Measurements from ENCODE around the gene ELK4.

Gene ELK4

GRCh38 chr1:205568135-205568468 lies 63.7 kb downstream of the ELK4 start:
- TF ChIP-seq CTCF (IDR thresholded peaks at IDR 0.05; ENCODE audit: insufficient read depth, low read depth, low read length, missing control alignments) = no peak
- DNase-seq (ENCODE audit: low read depth) = no peak
- no peak overlapping the region for H3K4me3 ChIP-seq (ENCODE audit: low read depth, low read length)

GRCh38 chr1:205567716-205568115 lies 64.1 kb downstream of the ELK4 start:
- no peak for TF ChIP-seq CTCF (IDR thresholded peaks at IDR 0.05; ENCODE audit: insufficient read depth, low read depth, low read length, missing control alignments)
- H3K4me3 ChIP-seq (ENCODE audit: low read depth, low read length) = no peak overlapping the region

GRCh38 chr1:205565799-205566198 lies 66.0 kb downstream of the ELK4 start:
- no peak for DNase-seq (ENCODE audit: low read depth)
- no peak overlapping the region for H3K4me3 ChIP-seq (ENCODE audit: low read depth, low read length)
- TF ChIP-seq CTCF (IDR thresholded peaks at IDR 0.05; ENCODE audit: insufficient read depth, low read depth, low read length, missing control alignments) = no peak

More at GRCh38 chr1:205567716-205568115, 64.1 kb downstream of the ELK4 start:
- no peak for DNase-seq (ENCODE audit: low read depth)

- no peak for TF ChIP-seq CTCF (IDR thresholded peaks at IDR 0.05; ENCODE audit: insufficient read depth, low read depth, low read length, missing control alignments)
- no peak overlapping the region for H3K4me3 ChIP-seq (ENCODE audit: low read depth, low read length)
- no peak for DNase-seq (ENCODE audit: low read depth)
These were observed 67.8 kb downstream of the ELK4 start for GRCh38 chr1:205563927-205564441.

- no peak for TF ChIP-seq CTCF (IDR thresholded peaks at IDR 0.05; ENCODE audit: insufficient read depth, low read depth, low read length, missing control alignments)
- no peak for DNase-seq (ENCODE audit: low read depth)
- no peak overlapping the region for H3K4me3 ChIP-seq (ENCODE audit: low read depth, low read length)
These were observed 70.2 kb downstream of the ELK4 start for GRCh38 chr1:205561501-205562203.

Data from GM12865 (cell line).